ENCODE measurements around the gene HOXC12.

DNA sequence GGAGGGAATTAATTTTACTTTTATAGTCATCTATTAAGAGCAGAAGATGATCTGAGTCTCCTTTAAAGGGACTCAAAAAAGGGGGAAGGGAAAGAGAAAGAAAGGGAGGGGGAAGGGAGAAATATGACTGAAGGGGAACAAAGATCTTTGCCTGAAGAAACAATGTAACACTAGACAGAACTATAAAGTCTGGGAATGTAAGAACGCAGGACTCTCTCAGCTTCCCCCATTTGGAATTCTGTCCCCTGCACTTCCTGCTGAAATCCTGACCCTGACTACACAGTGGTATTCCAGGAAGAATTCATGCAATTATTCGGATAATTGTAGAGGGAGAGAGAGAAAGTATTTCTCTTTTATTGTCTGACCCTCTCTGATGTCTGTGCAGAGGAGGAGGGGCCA lies 9.6 kb downstream of the HOXC12 start:
- TF ChIP-seq, protein P1, sequence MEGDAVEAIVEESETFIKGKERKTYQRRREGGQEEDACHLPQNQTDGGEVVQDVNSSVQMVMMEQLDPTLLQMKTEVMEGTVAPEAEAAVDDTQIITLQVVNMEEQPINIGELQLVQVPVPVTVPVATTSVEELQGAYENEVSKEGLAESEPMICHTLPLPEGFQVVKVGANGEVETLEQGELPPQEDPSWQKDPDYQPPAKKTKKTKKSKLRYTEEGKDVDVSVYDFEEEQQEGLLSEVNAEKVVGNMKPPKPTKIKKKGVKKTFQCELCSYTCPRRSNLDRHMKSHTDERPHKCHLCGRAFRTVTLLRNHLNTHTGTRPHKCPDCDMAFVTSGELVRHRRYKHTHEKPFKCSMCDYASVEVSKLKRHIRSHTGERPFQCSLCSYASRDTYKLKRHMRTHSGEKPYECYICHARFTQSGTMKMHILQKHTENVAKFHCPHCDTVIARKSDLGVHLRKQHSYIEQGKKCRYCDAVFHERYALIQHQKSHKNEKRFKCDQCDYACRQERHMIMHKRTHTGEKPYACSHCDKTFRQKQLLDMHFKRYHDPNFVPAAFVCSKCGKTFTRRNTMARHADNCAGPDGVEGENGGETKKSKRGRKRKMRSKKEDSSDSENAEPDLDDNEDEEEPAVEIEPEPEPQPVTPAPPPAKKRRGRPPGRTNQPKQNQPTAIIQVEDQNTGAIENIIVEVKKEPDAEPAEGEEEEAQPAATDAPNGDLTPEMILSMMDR (IDR thresholded peaks at IDR 0.05) = no peak
- TF ChIP-seq POLR2A (IDR thresholded peaks at IDR 0.05) = no peak

Data from esophagus squamous epithelium (tissue), 4 donors.